ENCODE data around the gene DNAH10. TPM values are rescaled to one million over a fixed set of nuclear protein-coding genes. Genes with fewer than 3 reads are reported as not detected.

The DNAH10 gene
- total and polyA plus RNA-seq, 2 of the 13 experiments (the other 11 are each of a cell fraction or from before 2014, with no cell fraction given) = 0.01 to 0.02 TPM

DNA sequence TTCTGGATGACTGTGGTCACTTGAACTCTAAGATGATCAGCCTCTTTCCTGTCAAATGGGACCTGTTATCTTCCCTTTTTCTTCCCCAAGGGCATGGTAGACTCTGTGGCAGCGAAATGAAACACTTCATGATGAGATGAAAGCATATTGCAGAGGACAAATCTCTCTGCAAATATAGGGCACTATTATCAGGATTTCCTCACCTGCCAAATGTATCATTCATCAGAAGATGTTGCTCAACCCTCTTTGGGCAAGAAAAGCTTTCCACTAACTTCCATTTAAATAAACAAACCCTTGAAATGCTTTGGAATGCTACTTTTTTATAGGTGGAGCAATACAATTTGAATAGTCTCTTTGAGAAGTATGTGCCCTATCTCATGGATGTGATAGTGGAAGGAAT, 105.0 kb downstream of the DNAH10 start:
- no peaks in the 10 kb centered on the region for H3K9me3 ChIP-seq (ENCODE audit: low read length)
- H3K27ac ChIP-seq (ENCODE audit: extremely low read length, insufficient read depth, low read length) = no peak overlapping the region
- in situ Hi-C loops (cut with HindIII; ENCODE audit: extremely low pct_ligation_motif_present, low pct_unique_long_range_greater_than_20kb) = no loop called here
- no peaks in the 10 kb centered on the region for H4K20me1 ChIP-seq (ENCODE audit: insufficient read depth, low read length)
- no peaks in the 10 kb centered on the region for H3K36me3 ChIP-seq (replicated peaks in 1 of 2; ENCODE audit: control insufficient read depth in 1 of 2, insufficient read depth in 2 of 2, low read length in 2 of 2)
- H3K79me2 ChIP-seq (ENCODE audit: insufficient read depth, low read length) = no peaks in the 10 kb centered on the region
- peaks cover 5 to 48% of the 10 kb centered on the region in 2 experiments; a peak in 3 of 5 replicates for H3K27me3 ChIP-seq (ENCODE audit: control insufficient read depth in 1 of 2, insufficient read depth in 2 of 2, low read length in 2 of 2)
- BruUV-seq (replicated peaks) = no TSS peak
- FAIRE-seq (no peak), DNase-seq (ENCODE audit: low spot score) (peak; percentile 83), ATAC-seq (no peak; the same call in 2 of the 3 replicates)
- H3K4me2 ChIP-seq (ENCODE audit: low read depth, low read length) = no peak overlapping the region
- H3K9ac ChIP-seq (ENCODE audit: insufficient read depth, low read depth, low read length) = no peak overlapping the region
- ChIA-PET CTCF (ENCODE audit: low intra/inter-chr PET ratio, low total read pairs) (no interaction called here), POLR2A (no interaction called here)
- peaks cover 12% of the 10 kb centered on the region; the same call in 1 of the 2 replicates for H3K4me1 ChIP-seq (ENCODE audit: insufficient read depth, low read length)
- H3K4me3 ChIP-seq (replicated peaks in 1 of 3; ENCODE audit: insufficient read depth in 1 of 3, low read depth in 2 of 3, low read length in 3 of 3) = no peak overlapping the region
- H2AFZ ChIP-seq (ENCODE audit: low read length) = no peak overlapping the region
- intact Hi-C loops (cut with micrococcal nuclease; ENCODE audit: unreplicated experiment) = no loop called here
- WGBS (ENCODE audit: low lambda C conversion rate) = 0% methylated on average over 1 of the region's 1 CpG
- TF ChIP-seq, protein P1, sequence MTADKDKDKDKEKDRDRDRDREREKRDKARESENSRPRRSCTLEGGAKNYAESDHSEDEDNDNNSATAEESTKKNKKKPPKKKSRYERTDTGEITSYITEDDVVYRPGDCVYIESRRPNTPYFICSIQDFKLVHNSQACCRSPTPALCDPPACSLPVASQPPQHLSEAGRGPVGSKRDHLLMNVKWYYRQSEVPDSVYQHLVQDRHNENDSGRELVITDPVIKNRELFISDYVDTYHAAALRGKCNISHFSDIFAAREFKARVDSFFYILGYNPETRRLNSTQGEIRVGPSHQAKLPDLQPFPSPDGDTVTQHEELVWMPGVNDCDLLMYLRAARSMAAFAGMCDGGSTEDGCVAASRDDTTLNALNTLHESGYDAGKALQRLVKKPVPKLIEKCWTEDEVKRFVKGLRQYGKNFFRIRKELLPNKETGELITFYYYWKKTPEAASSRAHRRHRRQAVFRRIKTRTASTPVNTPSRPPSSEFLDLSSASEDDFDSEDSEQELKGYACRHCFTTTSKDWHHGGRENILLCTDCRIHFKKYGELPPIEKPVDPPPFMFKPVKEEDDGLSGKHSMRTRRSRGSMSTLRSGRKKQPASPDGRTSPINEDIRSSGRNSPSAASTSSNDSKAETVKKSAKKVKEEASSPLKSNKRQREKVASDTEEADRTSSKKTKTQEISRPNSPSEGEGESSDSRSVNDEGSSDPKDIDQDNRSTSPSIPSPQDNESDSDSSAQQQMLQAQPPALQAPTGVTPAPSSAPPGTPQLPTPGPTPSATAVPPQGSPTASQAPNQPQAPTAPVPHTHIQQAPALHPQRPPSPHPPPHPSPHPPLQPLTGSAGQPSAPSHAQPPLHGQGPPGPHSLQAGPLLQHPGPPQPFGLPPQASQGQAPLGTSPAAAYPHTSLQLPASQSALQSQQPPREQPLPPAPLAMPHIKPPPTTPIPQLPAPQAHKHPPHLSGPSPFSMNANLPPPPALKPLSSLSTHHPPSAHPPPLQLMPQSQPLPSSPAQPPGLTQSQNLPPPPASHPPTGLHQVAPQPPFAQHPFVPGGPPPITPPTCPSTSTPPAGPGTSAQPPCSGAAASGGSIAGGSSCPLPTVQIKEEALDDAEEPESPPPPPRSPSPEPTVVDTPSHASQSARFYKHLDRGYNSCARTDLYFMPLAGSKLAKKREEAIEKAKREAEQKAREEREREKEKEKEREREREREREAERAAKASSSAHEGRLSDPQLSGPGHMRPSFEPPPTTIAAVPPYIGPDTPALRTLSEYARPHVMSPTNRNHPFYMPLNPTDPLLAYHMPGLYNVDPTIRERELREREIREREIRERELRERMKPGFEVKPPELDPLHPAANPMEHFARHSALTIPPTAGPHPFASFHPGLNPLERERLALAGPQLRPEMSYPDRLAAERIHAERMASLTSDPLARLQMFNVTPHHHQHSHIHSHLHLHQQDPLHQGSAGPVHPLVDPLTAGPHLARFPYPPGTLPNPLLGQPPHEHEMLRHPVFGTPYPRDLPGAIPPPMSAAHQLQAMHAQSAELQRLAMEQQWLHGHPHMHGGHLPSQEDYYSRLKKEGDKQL (CRISPR knock-in tag; IDR thresholded peaks at IDR 0.05; ENCODE audit: low read depth) = peak; percentile 35; the same call in 1 of the 2 replicates
- peak; percentile 57; the same call in 1 of the 2 replicates for TF ChIP-seq TCF7L2 (IDR thresholded peaks at IDR 0.05; ENCODE audit: low read depth, low read length)
- peak in 1 of 2 experiments; percentile 49; a peak in 2 of 4 replicates for TF ChIP-seq EP300 (IDR thresholded peaks at IDR 0.05; ENCODE audit: low read depth in 2 of 2, low read length in 2 of 2)
- TF ChIP-seq EP300 (CRISPR knock-in tag; IDR thresholded peaks at IDR 0.05; ENCODE audit: borderline replicate concordance) = no peak
- no peak for TF ChIP-seq XBP1 (CRISPR knock-in tag; IDR thresholded peaks at IDR 0.05)
- TF ChIP-seq FOXA1 (IDR thresholded peaks at IDR 0.05) = no peak
- TF ChIP-seq FOXA1 (CRISPR knock-in tag; IDR thresholded peaks at IDR 0.05) = peak; percentile 53
- peak; percentile 44; the same call in 1 of the 2 replicates for TF ChIP-seq ZNF644 (CRISPR knock-in tag; IDR thresholded peaks at IDR 0.05; ENCODE audit: low read depth)
- TF ChIP-seq ZBTB42 (CRISPR knock-in tag; IDR thresholded peaks at IDR 0.05) = no peak
- TF ChIP-seq TCF7 (IDR thresholded peaks at IDR 0.05; ENCODE audit: low read depth) = peak; percentile 44; the same call in 1 of the 2 replicates
- TF ChIP-seq SOX13 (IDR thresholded peaks at IDR 0.05) = no peak
- peak in 1 of 2 experiments; percentile 22; a peak in 1 of 4 replicates for TF ChIP-seq SOX13 (CRISPR knock-in tag; conservative IDR thresholded peaks at IDR 0.05 in 1 of 2, IDR thresholded peaks at IDR 0.05 in 1 of 2)
- peak; percentile 22; the same call in 1 of the 2 replicates for TF ChIP-seq NCOA2 (CRISPR knock-in tag; IDR thresholded peaks at IDR 0.05)
- TF ChIP-seq CEBPG (CRISPR knock-in tag; IDR thresholded peaks at IDR 0.05) = peak; percentile 21; the same call in 1 of the 2 replicates
- no peak for TF ChIP-seq ZNF234 (CRISPR knock-in tag; conservative IDR thresholded peaks at IDR 0.05)
- peak; percentile 63 for TF ChIP-seq CEBPB (IDR thresholded peaks at IDR 0.05; ENCODE audit: borderline replicate concordance, low read depth, low read length)
